Thyroid gland (tissue), 4 donors: ENCODE measurements around the gene PLBD1.

Source experiments
- POLR2A ChIP-seq, 2 donors: fragments of 450-650 bp; IDR thresholded peaks; one replicate each; pipeline ENCODE4 v1.6.1; 2017; ENCODE audit warnings: antibody characterized with exemption in 2 of 2, mild to moderate bottlenecking in 2 of 2, moderate library complexity in 1 of 2
- TF ChIP-seq, protein P1 (sequence below), 6 experiments: fragments of 200-600 bp in 3 of 6; fragments of 450-650 bp in 3 of 6; sonication (generic) in 3 of 6; IDR thresholded peaks; one replicate each; pipeline ENCODE4 v1.5.1; 2016 to 2019; ENCODE audit warnings: antibody characterized with exemption in 6 of 6, mild to moderate bottlenecking in 2 of 6, inconsistent platforms in 1 of 6, moderate library complexity in 1 of 6

DNA sequence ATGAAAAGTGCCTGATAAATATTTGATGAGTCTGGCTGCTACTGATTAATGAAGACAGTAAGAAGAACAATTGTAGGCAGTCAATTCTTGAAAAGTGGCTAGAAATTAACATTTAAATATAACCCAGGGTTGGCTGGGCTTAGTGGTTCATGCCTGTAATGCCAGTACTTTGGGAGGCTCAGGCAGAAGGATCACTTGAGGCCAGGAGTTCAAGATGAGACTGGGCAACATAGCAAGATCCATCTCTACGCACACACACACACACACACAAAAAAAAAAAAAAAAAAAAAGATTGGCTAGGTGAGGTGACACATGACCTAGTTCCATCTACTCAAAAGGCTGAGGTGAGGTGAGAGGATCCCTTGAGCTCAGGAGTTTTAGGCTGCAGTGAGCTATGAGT, 7.9 kb upstream of the PLBD1 start:
- TF ChIP-seq, protein P1, sequence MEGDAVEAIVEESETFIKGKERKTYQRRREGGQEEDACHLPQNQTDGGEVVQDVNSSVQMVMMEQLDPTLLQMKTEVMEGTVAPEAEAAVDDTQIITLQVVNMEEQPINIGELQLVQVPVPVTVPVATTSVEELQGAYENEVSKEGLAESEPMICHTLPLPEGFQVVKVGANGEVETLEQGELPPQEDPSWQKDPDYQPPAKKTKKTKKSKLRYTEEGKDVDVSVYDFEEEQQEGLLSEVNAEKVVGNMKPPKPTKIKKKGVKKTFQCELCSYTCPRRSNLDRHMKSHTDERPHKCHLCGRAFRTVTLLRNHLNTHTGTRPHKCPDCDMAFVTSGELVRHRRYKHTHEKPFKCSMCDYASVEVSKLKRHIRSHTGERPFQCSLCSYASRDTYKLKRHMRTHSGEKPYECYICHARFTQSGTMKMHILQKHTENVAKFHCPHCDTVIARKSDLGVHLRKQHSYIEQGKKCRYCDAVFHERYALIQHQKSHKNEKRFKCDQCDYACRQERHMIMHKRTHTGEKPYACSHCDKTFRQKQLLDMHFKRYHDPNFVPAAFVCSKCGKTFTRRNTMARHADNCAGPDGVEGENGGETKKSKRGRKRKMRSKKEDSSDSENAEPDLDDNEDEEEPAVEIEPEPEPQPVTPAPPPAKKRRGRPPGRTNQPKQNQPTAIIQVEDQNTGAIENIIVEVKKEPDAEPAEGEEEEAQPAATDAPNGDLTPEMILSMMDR (IDR thresholded peaks at IDR 0.05): no peak
- no peak for TF ChIP-seq POLR2A (IDR thresholded peaks at IDR 0.05)
